ENCODE results near the gene CDCP1. TPM values are rescaled to one million over a fixed set of nuclear protein-coding genes. Genes with fewer than 3 reads are reported as not detected.

The CDCP1 gene
- polyA plus RNA-seq, 3 donors = 0.42 to 1.3 (median 0.52) TPM

GRCh38 chr3:45097296-45097883 lies 48.8 kb downstream of the CDCP1 start:
- TF ChIP-seq CTCF (IDR thresholded peaks at IDR 0.05) = no peak
- intact Hi-C loops (cut with micrococcal nuclease) = no loop called here
- H3K27ac ChIP-seq (ENCODE audit: low read depth in 1 of 2, low read length in 2 of 2) = no peak overlapping the region
- H3K27ac Mint-ChIP-seq = no peak overlapping the region
- no peaks in the 10 kb centered on the region for H4K20me1 ChIP-seq (ENCODE audit: insufficient read depth, low read length)
- no peak for DNase-seq
- H3K4me1 ChIP-seq (ENCODE audit: control insufficient read depth in 1 of 2, insufficient read depth in 2 of 2, low read length in 2 of 2) = peaks cover 19% of the 10 kb centered on the region in 2 donors
- H3K4me2 ChIP-seq (replicated peaks; ENCODE audit: extremely low read depth, low read length, poor library complexity, severe bottlenecking) = no peak overlapping the region
- H2AFZ ChIP-seq (ENCODE audit: insufficient read depth, low read depth, low read length, poor library complexity, severe bottlenecking) = no peak overlapping the region
- peaks cover 43% of the 10 kb centered on the region for H3K4me1 Mint-ChIP-seq
- WGBS (ENCODE audit: insufficient coverage) = no CpG with 5 or more reads among the region's 6 CpGs
- H3K9me3 Mint-ChIP-seq = peaks cover 0 to 2% (median 0%) of the 10 kb centered on the region in 7 donors
- H3K4me3 Mint-ChIP-seq = no peak overlapping the region
- no peaks in the 10 kb centered on the region for H3K79me2 ChIP-seq (ENCODE audit: insufficient read depth, low read length)
- no peak overlapping the region for H3K9ac ChIP-seq (ENCODE audit: insufficient read depth, low read length, poor library complexity, severe bottlenecking)
- no peaks in the 10 kb centered on the region for H3K36me3 ChIP-seq (replicated peaks in 1 of 2; ENCODE audit: control insufficient read depth in 1 of 2, insufficient read depth in 2 of 2, low read length in 2 of 2)
- H3K4me3 ChIP-seq (replicated peaks in 1 of 3; ENCODE audit: low read depth in 2 of 3, low read length in 3 of 3) = no peak overlapping the region
- H3K9me3 ChIP-seq (replicated peaks in 1 of 2; ENCODE audit: control insufficient read depth in 1 of 2, insufficient read depth in 1 of 2, low read length in 2 of 2) = no peaks in the 10 kb centered on the region
- H3K36me3 Mint-ChIP-seq = no peaks in the 10 kb centered on the region
- H3K27me3 ChIP-seq (ENCODE audit: control insufficient read depth in 2 of 2, insufficient read depth in 2 of 2, low read length in 2 of 2) = no peaks in the 10 kb centered on the region
- H3K27me3 Mint-ChIP-seq (ENCODE audit: low read depth in 3 of 3) = peaks cover 0 to 2% (median 0%) of the 10 kb centered on the region in 3 donors

DNA sequence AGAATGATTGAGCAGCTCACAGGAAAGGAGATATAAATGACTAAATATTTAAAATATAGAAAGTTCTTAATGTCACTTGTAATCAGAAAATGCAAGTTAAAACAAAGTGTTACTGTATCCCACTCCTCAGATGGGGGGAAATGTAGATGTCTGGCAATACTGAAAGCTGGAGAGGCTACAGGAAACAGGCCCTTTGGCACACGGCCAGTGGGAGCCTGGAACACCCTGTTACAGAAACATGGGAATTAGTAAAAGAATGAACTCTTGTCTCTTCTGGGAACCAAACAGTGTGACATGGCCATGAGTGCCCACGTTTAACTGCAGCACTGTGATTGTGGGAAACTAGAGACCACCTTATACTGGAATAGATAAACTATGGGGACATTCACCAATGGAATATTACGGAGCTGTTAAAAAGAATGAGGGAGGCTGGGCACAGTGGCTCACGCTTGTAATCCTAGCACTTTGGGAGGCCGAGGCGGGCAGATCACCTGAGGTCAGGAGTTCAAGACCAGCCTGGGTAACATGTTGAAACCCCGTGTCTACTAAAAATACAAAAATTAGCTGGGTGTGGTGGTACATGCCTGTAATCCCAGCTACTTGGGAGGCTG lies 50.2 kb downstream of the CDCP1 start:
- Mint-ChIP-seq H3K27ac (no peak overlapping the region), H3K4me3 (no peak overlapping the region), H3K36me3 (no peaks in the 10 kb centered on the region), H3K9me3 (peaks cover 0 to 4% (median 0%) of the 10 kb centered on the region in 7 donors), H3K27me3 (ENCODE audit: low read depth in 3 of 3) (peaks cover 0 to 2% (median 0%) of the 10 kb centered on the region in 3 donors), H3K4me1 (peaks cover 38% of the 10 kb centered on the region)
- Histone ChIP-seq H3K9me3 (replicated peaks in 1 of 2; ENCODE audit: control insufficient read depth in 1 of 2, insufficient read depth in 1 of 2, low read length in 2 of 2) (no peaks in the 10 kb centered on the region), H4K20me1 (ENCODE audit: insufficient read depth, low read length) (no peaks in the 10 kb centered on the region), H3K4me3 (replicated peaks in 1 of 3; ENCODE audit: low read depth in 2 of 3, low read length in 3 of 3) (no peak overlapping the region), H3K4me2 (replicated peaks; ENCODE audit: extremely low read depth, low read length, poor library complexity, severe bottlenecking) (no peak overlapping the region), H3K27ac (ENCODE audit: low read depth in 1 of 2, low read length in 2 of 2) (no peak overlapping the region), H3K27me3 (ENCODE audit: control insufficient read depth in 2 of 2, insufficient read depth in 2 of 2, low read length in 2 of 2) (no peaks in the 10 kb centered on the region), H3K79me2 (ENCODE audit: insufficient read depth, low read length) (no peaks in the 10 kb centered on the region), H3K4me1 (ENCODE audit: control insufficient read depth in 1 of 2, insufficient read depth in 2 of 2, low read length in 2 of 2) (peaks cover 11 to 14% of the 10 kb centered on the region in 2 donors), H3K36me3 (replicated peaks in 1 of 2; ENCODE audit: control insufficient read depth in 1 of 2, insufficient read depth in 2 of 2, low read length in 2 of 2) (no peaks in the 10 kb centered on the region), H2AFZ (ENCODE audit: insufficient read depth, low read depth, low read length, poor library complexity, severe bottlenecking) (no peak overlapping the region), H3K9ac (ENCODE audit: insufficient read depth, low read length, poor library complexity, severe bottlenecking) (no peak overlapping the region)
- no peak for TF ChIP-seq CTCF (IDR thresholded peaks at IDR 0.05)
- intact Hi-C loops (cut with micrococcal nuclease) = no loop called here
- DNase-seq = no peak
- 93% methylated on average over 6 of the region's 7 CpGs for WGBS (ENCODE audit: insufficient coverage)
